GM18520 (cell line): ENCODE measurements around the gene MYT1.
"Not testable (repeated sequence)": the region's sequence is repeated elsewhere in the genome, so short reads cannot be mapped to it uniquely, and the experiment has no call there.

ENCODE experiments used
- ATAC-seq: cut with Tn5 transposase; IDR thresholded peaks from one replicate; pipeline ENCODE4 v1.9.1; 2021; ENCODE audit not compliant: unreplicated experiment

MYT1 gene

GRCh38 chr20:64166721-64167615 lies 2.7 kb downstream of the MYT1 start:
- ATAC-seq, result no peak

DNA sequence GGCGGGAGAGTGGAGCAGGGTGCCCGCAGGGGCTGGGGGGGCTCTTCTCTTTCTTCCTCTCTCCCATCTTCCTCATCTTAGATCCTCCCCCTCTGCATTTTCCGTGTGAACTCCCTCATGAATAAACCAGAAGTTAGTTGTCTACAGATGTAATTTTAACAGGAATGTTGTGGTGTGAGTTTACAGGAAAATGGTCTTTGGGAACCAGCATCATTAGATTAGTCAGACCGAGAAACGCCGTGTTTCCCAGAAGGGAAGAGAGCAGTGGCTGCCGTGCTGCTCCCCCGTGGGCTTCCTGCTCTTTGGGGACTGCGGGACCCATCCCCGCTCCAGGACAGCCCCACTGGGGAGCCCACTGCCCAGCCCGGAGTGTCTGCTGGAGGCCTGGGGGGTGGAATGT lies 3.4 kb downstream of the MYT1 start:
- no peak for ATAC-seq

- no peak for ATAC-seq
Observed at GRCh38 chr20:64168381-64169090, 4.3 kb downstream of the MYT1 start.

- no peak for ATAC-seq
Observed at GRCh38 chr20:64169091-64169560, 4.9 kb downstream of the MYT1 start.

DNA sequence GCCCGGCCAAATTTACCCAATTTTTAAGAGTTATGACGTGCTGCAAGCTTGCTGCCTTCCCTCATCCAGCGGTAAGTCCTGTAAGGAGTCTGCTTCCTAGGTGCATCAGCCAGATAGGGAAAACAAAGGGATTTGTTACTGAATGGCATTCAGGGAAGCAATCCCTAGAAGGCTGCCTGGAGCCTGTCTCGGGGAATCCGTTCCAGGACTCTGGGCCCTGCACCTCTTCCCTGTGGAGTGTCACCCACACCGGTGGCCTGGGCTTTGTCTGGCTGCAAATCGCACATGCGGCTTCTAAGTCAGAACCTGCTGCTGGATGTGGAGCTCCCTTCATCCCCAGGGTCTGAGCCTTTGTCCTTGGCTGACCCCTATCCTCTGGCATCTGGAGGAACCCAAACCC lies 7.0 kb downstream of the MYT1 start:
- no peak for ATAC-seq

GRCh38 chr20:64173116-64173515 lies 8.9 kb downstream of the MYT1 start:
- ATAC-seq, result no peak

DNA sequence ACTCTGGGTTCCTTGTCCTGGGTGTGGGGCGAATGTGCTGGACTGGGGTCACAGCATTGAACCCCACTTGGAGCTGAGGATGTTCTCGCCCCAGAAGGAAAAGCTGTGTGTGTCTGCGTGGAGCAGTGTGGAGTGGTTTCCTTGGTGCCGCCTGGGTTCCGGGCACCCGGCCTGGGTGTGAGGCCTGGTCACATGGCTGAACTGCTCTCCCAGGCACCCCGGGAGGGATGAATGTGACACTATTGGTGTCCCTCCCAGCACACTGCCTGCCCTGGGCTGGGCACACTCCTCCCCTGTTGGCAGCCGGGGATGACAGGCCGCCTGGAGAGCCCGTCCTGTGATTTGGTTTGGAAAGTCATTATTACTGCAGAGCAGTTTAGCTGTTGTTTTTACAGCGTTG lies 12.3 kb downstream of the MYT1 start:
- no peak for ATAC-seq

DNA sequence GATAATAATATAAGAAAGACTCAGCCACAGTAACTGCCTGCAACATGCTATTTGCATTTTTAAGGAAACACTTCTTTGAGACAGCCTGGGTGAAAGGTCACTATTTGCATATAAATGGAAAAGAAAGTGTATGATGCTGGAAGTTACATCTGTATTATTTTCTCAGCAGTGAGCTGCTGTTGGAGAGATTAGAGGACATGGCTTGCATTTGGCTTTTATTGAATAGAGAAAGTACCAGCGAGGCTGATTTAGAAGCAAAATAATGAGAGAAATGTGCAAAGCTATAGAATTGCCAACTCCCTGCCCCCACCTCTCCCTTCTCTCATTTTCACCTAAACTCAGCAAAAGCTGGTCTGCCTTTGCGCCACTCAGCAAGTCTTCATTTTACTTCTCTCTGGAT lies 12.7 kb downstream of the MYT1 start:
- ATAC-seq, result no peak

- ATAC-seq, result no peak
Observed at GRCh38 chr20:64177384-64177783, 13.1 kb downstream of the MYT1 start.

DNA sequence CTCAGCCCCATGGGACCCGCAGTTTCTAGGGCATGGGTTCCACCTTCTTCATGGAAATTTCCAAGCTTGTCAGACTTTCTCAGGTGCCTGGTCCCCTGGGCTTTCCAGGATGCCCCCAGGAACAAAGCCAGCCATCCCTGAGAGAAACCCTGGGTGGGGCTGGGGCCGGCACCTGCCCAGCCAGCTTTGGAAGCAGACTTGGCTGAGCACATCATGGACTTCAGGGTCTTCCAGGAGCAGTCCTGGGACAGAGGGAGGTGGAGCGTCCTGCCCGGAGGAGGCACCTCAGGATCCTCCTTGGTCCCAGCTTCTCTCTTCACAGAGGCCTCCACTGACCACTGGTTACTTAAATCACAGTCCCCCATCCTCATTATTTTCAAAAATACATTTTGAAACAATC lies 13.5 kb downstream of the MYT1 start:
- no peak for ATAC-seq

DNA sequence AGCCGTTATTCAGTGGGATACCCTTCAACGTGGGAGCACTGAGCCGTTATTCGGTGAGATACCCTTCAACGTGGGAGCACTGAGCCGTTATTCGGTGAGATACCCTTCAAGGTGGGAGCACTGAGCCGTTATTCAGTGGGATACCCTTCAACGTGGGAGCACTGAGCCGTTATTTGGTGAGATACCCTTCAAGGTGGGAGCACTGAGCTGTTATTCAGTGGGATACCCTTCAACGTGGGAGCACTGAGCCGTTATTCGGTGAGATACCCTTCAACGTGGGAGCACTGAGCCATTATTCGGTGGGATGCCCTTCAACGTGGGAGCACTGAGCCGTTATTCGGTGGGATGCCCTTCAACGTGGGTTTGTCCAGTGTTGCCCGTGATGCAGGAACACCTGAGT lies 14.7 kb downstream of the MYT1 start:
- ATAC-seq, result not testable (repeated sequence)

DNA sequence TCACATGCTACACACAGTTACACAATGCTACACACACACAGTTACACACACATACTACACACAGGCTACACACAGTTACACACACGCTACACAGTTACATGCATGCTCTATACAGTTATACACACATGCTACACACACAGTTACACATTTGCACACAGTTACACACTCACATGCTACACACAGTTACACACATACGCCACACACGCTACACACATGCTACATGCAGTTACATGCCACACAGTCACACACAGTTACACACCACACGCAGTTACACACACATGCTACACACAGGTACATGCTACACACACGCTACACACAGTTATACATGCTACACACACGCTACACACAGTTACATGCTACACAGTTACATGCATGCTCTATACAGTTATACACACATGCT lies 15.6 kb downstream of the MYT1 start:
- no peak for ATAC-seq

GRCh38 chr20:64180673-64181072 lies 16.4 kb downstream of the MYT1 start:
- no peak for ATAC-seq

GRCh38 chr20:64181391-64181790 lies 17.1 kb downstream of the MYT1 start:
- ATAC-seq, result no peak

DNA sequence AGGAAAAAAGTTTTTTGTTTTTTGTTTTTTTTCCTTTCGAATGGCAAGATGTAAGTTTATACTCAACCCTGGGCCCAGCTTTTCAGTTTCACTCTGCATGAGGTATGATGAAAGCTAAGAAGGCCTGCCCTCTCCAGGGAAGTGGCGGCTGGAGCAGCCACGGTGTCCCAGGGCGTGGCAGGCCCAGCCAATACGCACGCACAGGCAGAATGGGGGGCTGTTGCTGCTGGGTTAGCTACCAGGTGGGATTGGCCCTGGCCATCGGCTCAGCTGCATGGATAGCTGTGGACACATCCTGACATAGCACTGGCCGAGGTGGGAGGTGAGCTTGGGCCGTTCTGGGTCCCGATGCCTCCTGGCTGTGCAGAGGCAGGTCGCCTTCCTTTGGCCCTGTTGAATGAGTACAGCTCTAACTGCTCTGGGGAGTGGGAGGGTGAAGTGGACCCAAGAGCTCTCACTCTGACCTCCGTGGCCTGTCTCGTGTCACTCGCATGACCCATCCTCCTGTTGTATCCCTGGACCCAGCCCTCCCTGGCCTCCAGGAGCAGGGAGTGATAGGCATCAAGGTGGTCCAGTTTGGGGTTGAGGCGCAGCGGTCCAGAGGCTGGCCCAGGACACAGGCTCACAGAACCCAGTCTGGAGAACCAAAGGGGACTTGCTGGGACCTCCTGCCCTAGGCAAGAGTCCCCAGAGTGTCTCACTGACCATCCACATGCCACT lies 18.1 kb downstream of the MYT1 start:
- ATAC-seq, result no peak

DNA sequence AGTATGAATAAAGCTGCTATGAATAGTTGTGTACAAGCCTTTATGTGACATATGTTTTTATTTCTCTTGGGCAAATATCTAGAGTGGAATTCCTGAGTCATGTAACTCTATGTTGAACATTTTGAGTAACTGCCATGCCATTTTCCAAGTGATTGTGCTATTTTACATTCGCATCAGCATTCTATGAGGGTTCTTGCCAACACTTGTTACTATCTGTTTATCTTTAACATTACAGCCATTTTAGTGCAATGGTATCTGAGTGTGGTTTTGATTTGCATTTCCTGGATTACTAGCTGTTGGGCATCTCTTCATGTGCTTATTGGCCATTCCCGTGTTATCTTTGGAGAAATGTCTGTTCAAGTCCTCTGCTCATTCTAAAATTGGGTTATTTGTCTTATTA lies 19.1 kb downstream of the MYT1 start:
- ATAC-seq, result no peak

DNA sequence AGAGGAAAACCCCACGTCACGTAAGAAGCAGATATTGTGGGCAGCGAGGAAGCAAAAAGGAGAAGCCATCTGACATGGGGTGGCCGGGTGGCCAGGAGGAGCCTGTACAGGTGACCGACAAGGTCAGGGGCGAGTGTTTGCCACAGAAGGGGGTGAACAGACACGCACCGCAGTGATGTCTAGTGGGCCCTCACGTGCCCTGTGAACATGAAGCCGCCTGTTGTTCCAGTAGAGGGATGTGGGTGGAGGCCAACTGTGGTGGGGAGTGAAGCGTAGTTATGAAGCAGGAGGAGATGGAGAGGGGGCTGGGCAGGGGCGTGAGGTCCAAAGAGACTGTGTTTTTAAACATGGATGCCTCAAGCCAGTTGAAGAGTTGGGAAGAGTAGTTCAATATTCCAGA lies 20.5 kb downstream of the MYT1 start:
- no peak for ATAC-seq

GRCh38 chr20:64185276-64185900 lies 21.1 kb downstream of the MYT1 start:
- ATAC-seq, result no peak

DNA sequence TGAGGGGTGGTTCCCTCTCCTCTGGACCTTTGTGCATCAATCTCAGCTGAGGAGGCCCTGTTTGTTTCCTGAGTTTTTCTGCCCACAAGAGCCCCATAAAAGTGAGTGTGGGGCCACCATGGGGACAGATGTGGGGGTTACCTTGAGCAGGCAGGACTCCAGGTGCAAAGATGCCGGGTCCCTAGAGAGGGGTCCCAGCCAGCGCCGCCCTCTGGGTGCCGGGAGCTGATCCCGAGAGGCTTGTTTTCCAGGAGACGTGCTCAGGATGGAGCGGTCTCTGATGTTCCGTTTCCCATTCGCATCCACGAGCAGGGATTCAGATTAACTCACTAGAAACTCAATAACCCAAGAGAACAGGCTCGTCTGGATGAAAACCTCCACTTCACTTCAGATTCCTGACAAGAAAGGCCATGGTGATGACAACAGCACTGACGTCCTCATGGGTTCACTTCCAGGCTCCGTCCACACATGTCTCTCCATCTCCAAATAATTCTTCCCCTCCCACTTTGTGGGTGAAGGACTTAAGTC lies 21.9 kb downstream of the MYT1 start:
- no peak for ATAC-seq

DNA sequence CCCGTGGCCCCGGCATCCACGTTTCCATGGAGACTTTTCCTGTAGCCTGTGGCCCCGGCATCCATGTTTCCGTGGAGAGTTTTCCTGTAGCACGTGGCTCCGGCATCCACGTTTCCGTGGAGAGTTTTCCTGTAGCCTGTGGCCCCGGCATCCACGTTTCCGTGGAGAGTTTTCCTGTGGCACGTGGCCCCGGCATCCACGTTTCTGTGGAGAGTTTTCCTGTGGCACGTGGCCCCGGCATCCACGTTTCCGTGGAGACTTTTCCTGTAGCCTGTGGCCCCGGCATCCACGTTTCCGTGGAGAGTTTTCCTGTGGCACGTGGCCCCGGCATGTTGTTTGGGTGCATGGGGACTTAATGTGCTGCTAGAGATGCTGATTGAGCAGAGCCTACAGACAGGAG lies 23.0 kb downstream of the MYT1 start:
- not testable (repeated sequence) for ATAC-seq

GRCh38 chr20:64188091-64188490 lies 23.8 kb downstream of the MYT1 start:
- no peak for ATAC-seq
